ENCODE data around the gene CYS1. TPM values are rescaled to one million over a fixed set of nuclear protein-coding genes. Genes with fewer than 3 reads are reported as not detected.
"Not testable (repeated sequence)": the region's sequence is repeated elsewhere in the genome, so short reads cannot be mapped to it uniquely, and the experiment has no call there.

CYS1 gene
- total RNA-seq, 2 donors from 2014 or later, result 0.45 TPM; not detected in 1

GRCh38 chr2:10019174-10019573, 61.0 kb downstream of the CYS1 start:
- Mint-ChIP-seq H3K4me3 (no peak overlapping the region), H3K4me1 (ENCODE audit: low read depth in 2 of 2) (no peaks in the 10 kb centered on the region), H3K27ac (no peak overlapping the region), H3K36me3 (no peaks in the 10 kb centered on the region), H3K9me3 (no peaks in the 10 kb centered on the region), H3K27me3 (peaks cover 0 to 4% of the 10 kb centered on the region in 2 donors)
- ATAC-seq (no peak), DNase-seq (ENCODE audit: low spot score) (no peak)

DNA sequence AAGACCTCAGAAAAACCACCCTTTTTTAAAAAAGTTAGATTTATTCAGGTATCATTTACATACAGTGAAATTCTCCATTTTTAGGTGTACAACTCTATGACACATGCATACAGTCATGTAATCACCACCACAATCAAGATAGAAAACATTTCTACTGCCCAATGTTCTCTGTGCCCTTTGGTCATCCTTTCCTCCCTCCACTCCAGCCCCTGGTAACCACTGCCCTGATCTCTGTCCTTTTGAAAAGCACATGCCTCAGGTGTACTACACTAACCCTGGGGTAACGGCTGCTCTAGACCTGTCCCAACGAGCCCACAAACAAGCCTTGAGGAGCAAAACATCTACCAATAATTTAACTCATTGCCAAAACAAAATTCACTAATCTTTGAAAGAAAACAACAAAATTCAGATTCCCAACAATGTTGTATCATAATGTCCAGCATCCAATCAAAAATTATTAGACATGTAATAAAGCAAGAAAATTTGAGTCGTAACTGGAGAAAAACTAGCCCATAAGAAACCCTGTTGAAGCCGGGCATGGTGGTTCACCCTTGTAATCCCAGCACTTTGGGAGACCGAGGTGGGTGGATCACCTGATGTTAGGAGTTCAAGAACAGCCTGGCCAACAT, 62.8 kb downstream of the CYS1 start:
- DNase-seq (ENCODE audit: low spot score), result no peak
- H3K4me3 Mint-ChIP-seq, result no peak overlapping the region
- no peaks in the 10 kb centered on the region for H3K9me3 Mint-ChIP-seq
- H3K4me1 Mint-ChIP-seq (ENCODE audit: low read depth in 2 of 2), result no peaks in the 10 kb centered on the region
- ATAC-seq, result no peak
- H3K27ac Mint-ChIP-seq, result no peak overlapping the region
- peaks cover 0 to 4% of the 10 kb centered on the region in 2 donors for H3K27me3 Mint-ChIP-seq
- no peaks in the 10 kb centered on the region for H3K36me3 Mint-ChIP-seq

DNA sequence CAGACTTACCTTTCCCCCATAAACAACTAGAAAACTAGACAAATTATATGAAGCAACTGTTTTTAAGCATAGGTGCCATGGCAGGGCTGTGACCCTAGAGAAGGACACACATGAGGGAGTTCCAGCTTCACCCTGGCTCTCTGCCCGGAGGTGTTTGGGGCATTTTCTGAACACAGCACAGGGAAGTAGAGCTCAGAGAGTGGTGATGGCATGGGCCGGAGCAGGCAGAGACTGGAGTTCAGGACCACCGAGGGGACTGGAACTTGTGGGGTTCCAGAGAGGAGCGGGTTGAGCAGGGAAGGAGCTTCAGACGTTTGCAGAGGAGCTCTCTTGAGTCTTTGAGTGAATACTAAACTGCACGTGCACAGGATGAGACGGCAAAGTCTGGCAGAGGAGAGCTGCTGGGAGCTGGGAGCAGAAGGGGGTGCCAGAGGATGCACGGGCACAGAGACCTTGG, 63.4 kb downstream of the CYS1 start:
- ATAC-seq (peak in 1 of 2 donors; percentile 28), DNase-seq (ENCODE audit: low spot score) (no peak)
- Mint-ChIP-seq H3K9me3 (no peaks in the 10 kb centered on the region), H3K4me3 (no peak overlapping the region), H3K27ac (no peak overlapping the region), H3K4me1 (ENCODE audit: low read depth in 2 of 2) (no peaks in the 10 kb centered on the region), H3K27me3 (peaks cover 0 to 4% of the 10 kb centered on the region in 2 donors), H3K36me3 (no peaks in the 10 kb centered on the region)

- H3K27ac Mint-ChIP-seq, result no peak overlapping the region
- H3K9me3 Mint-ChIP-seq, result no peaks in the 10 kb centered on the region
- ATAC-seq, result peak in 1 of 2 donors; percentile 41
- H3K36me3 Mint-ChIP-seq, result no peaks in the 10 kb centered on the region
- no peaks in the 10 kb centered on the region for H3K4me1 Mint-ChIP-seq (ENCODE audit: low read depth in 2 of 2)
- H3K27me3 Mint-ChIP-seq, result peaks cover 0 to 4% of the 10 kb centered on the region in 2 donors
- DNase-seq (ENCODE audit: low spot score), result no peak
- H3K4me3 Mint-ChIP-seq, result no peak overlapping the region
These were observed 64.0 kb downstream of the CYS1 start for GRCh38 chr2:10016001-10016801.

GRCh38 chr2:10015376-10015989, 64.7 kb downstream of the CYS1 start:
- not testable (repeated sequence) for H3K27ac Mint-ChIP-seq, ATAC-seq, H3K27me3 Mint-ChIP-seq

DNA sequence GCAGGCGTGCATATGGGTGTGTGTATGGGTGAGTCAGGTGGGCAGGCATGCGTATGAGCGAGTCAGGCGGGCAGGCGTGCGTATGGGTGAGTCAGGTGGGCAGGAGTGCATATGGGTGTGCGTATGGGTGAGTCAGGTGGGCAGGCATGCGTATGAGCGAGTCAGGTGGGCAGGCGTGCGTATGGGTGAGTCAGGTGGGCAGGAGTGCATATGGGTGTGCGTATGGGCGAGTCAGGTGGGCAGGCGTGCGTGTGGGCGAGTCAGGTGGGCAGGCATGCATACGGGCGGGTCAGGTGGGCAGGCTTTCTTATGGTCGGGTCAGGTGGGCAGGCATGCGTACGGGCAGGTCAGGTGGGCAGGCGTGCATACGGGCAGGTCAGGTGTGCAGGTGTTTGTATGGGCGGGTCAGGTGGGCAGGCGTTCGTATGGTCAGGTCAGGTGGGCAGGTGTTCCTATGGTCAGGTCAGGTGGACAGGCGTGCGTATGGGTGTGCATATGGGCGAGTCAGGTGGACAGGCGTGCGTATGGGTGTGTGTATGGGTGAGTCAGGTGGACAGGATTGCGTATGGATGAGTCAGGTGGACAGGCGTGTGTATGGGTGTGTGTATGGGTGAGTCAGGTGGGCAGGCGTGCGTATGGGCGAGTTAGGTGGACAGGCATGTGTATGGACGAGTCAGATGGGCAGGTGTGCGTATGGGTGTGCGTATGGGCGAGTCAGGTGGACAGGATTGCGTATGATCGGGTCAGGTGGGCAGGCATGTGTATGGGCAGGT, 65.6 kb downstream of the CYS1 start:
- Mint-ChIP-seq H3K36me3 (no peaks in the 10 kb centered on the region), H3K27ac (no peak overlapping the region), H3K9me3 (no peaks in the 10 kb centered on the region), H3K27me3 (peaks cover 0 to 2% of the 10 kb centered on the region in 2 donors), H3K4me1 (ENCODE audit: low read depth in 2 of 2) (no peaks in the 10 kb centered on the region), H3K4me3 (no peak overlapping the region)
- no peak for ATAC-seq
- DNase-seq (ENCODE audit: low spot score), result no peak

More at GRCh38 chr2:10015376-10015989, 64.7 kb downstream of the CYS1 start:
- not testable (repeated sequence) for H3K4me3 Mint-ChIP-seq; H3K4me1 Mint-ChIP-seq (ENCODE audit: low read depth in 2 of 2); H3K36me3 Mint-ChIP-seq; H3K9me3 Mint-ChIP-seq; DNase-seq (ENCODE audit: low spot score)

GRCh38 chr2:10013651-10014417, 66.4 kb downstream of the CYS1 start:
- H3K4me1 Mint-ChIP-seq (ENCODE audit: low read depth in 2 of 2); H3K27ac Mint-ChIP-seq; DNase-seq (ENCODE audit: low spot score); H3K36me3 Mint-ChIP-seq; H3K9me3 Mint-ChIP-seq; ATAC-seq; H3K4me3 Mint-ChIP-seq; H3K27me3 Mint-ChIP-seq: not testable (repeated sequence)

DNA sequence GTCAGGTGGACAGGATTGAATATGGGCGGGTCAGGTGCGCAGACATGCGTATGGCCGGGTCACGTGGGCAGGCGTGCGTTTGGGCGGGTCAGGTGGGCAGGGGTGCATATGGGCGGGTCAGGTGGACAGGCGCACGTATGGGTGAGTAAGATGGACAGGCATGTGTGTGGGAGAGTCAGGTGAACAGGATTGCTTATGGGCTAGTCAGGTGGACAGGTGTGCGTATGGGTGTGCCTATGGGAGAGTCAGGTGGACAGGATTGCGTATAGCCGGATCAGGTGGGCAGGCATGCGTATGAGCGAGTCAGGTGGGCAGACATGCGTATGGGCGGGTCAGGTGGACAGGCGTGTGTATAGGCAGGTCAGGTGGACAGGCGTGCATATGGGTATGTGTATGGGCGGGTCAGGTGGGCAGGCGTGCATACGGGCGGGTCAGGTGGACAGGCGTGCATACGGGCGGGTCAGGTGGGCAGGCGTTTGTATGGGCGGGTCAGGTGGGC, 67.2 kb downstream of the CYS1 start:
- no peaks in the 10 kb centered on the region for H3K4me1 Mint-ChIP-seq (ENCODE audit: low read depth in 2 of 2)
- no peaks in the 10 kb centered on the region for H3K36me3 Mint-ChIP-seq
- ATAC-seq (peak in 1 of 2 donors; percentile 50), DNase-seq (ENCODE audit: low spot score) (no peak)
- no peaks in the 10 kb centered on the region for H3K9me3 Mint-ChIP-seq
- H3K27ac Mint-ChIP-seq, result no peak overlapping the region
- H3K27me3 Mint-ChIP-seq, result no peaks in the 10 kb centered on the region
- no peak overlapping the region for H3K4me3 Mint-ChIP-seq

GRCh38 chr2:10012366-10012962, 67.7 kb downstream of the CYS1 start:
- not testable (repeated sequence) for ATAC-seq; H3K27me3 Mint-ChIP-seq; H3K9me3 Mint-ChIP-seq; H3K27ac Mint-ChIP-seq; H3K36me3 Mint-ChIP-seq; H3K4me1 Mint-ChIP-seq (ENCODE audit: low read depth in 2 of 2); H3K4me3 Mint-ChIP-seq; DNase-seq (ENCODE audit: low spot score)

- not testable (repeated sequence) for DNase-seq (ENCODE audit: low spot score); ATAC-seq; H3K4me1 Mint-ChIP-seq (ENCODE audit: low read depth in 2 of 2); H3K4me3 Mint-ChIP-seq; H3K27me3 Mint-ChIP-seq; H3K36me3 Mint-ChIP-seq; H3K9me3 Mint-ChIP-seq; H3K27ac Mint-ChIP-seq
These were observed 68.4 kb downstream of the CYS1 start for GRCh38 chr2:10011606-10012325.

DNA sequence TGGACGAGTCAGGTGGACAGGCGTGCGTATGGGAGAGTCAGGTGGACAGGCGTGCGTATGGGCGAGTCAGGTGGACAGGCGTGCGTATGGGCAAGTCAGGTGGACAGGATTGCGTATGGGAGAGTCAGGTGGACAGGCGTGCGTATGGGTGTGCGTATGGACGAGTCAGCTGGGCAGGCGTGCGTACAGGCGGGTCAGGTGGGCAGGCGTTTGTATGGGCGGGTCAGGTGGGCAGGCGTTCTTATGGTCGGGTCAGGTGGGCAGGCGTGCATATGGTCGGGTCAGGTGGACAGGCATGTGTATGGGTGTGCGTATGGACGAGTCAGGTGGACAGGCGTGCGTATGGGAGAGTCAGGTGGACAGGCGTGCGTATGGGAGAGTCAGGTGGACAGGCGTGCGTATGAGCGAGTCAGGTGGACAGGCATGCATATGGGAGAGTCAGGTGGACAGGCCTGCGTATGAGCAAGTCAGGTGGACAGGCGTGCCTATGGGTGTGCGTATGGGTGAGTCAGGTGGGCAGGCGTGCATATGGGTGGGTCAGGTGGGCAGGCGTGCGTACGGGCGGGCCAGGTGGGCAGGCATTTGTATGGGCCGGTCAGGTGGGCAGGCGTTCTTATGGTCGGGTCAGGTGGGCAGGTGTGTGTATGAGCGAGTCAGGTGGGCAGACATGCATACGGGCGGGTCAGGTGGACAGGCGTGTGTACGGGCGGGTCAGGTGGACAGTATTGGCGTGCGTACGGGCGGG, 69.2 kb downstream of the CYS1 start:
- DNase-seq (ENCODE audit: low spot score); ATAC-seq; H3K27me3 Mint-ChIP-seq; H3K4me3 Mint-ChIP-seq; H3K4me1 Mint-ChIP-seq (ENCODE audit: low read depth in 2 of 2); H3K27ac Mint-ChIP-seq; H3K9me3 Mint-ChIP-seq; H3K36me3 Mint-ChIP-seq: not testable (repeated sequence)

Data from natural killer cell treated with Interleukin-12 subunit alpha and Interleukin-12 subunit beta and Interleukin-15 and Interleukin-18, amount 100 ng/mL, for 72 hours (primary cell).